NOMO-1 treated with dmso at 0.1 percent for 144 hours (cell line): ENCODE data around the gene NODAL.

Experiments
- DNase-seq: peaks from one replicate; lab custom pipeline; 2025; ENCODE audit not compliant: unreplicated experiment; lab: John Stamatoyannopoulos, UW

The NODAL gene

DNA sequence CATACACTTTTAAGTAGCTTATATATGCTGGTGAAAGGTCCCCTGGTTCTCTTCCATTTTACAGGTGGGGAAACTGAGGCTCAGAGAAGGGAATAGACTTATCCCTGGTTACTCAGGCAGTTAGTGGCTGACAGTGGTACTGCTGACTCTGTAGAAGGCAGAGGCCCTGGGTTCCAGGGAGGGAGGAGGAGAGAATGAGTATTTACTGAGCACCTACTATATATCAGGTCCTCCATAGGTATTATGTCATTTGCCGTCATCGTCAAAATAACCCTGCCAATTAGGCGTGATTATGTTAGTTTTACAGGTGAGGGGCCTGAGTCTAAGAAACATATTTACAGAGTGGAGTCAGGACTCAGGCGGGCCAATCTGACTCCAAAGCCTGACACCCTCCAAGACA lies 23.8 kb upstream of the NODAL start:
- no peak for DNase-seq

GRCh38 chr10:70462349-70462984 lies 21.0 kb upstream of the NODAL start:
- no peak for DNase-seq

DNA sequence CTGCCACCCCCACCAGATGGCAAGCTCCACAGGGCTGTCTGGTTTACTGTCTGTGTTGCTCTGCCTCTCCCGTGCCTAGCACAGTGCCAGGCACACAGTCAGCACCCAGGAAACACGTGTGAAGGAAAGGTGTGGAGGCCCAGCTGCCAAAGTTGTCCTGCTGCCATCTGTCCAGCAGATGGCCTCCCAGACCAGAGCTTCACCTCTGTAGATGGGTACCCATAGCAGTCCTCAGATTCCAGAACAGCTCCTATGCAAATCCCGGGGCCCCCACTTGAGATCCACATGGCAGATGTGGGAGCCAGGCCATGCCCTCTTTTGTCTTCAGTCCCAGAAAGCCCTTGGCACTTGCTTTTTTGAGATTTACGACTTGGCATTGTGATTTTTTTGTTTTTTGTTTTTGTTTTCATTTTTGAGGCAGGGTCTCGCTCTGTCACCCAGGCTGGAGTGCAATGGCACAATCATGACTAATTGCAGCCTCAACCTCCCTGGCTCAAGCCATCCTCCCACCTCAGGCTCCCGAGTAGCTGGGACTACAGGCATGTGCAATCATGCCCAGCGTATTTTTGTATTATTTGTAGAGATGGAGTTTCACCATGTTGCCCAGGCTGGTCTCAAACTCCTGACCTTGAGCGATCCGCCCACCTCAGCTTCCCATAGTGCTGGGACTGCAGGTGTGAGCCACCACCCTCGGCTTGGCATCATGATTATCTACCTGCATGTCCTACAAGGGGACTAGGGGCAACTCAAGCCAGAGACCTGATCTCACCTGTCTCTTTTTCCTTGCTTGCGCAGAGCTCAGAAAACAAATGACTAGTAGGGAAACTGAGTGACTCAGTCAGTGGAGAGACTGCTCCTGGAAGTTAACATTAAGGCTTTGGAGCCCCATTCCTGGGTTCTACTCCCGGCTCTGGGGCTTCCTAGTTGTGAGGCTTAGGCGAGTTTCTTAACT lies 20.2 kb upstream of the NODAL start:
- no peak for DNase-seq

GRCh38 chr10:70459774-70460490 lies 18.5 kb upstream of the NODAL start:
- DNase-seq = no peak

DNA sequence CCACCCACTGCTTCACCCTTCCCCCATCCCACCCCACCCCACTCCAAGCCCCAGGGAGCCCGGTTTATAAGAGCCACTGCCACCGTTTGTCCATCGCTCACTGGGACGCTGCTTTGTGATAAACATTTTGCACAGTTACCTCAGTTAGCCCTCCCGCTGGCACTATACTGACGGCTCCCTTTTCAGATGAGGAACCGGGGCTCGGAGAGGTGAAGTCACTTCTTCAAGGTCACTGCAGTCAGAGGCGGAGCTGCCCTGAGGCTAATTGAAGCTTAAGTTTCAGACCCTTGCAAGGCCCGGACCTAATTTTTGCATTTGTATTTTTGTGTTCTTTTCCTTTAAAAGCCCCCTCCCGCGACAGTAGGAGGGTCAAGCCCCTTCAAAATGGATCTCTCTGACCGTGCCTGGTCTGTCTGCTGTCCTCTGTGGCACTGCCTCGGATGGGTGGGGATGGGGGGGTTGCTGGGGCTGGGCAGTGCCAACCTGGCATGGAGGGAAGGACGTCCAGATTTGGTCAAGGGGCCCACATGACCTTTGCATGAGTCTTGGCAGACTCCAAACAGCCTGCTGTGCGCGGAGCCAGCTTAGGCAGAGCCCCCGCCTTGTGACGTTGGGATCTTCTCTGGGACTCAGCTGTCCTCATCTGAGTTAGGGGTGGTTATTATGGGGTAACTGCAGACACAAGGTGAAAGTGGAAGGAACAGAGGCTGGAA lies 17.7 kb upstream of the NODAL start:
- DNase-seq = no peak

- peak; percentile 32 for DNase-seq
Observed at GRCh38 chr10:70458329-70459060, 17.0 kb upstream of the NODAL start.

DNA sequence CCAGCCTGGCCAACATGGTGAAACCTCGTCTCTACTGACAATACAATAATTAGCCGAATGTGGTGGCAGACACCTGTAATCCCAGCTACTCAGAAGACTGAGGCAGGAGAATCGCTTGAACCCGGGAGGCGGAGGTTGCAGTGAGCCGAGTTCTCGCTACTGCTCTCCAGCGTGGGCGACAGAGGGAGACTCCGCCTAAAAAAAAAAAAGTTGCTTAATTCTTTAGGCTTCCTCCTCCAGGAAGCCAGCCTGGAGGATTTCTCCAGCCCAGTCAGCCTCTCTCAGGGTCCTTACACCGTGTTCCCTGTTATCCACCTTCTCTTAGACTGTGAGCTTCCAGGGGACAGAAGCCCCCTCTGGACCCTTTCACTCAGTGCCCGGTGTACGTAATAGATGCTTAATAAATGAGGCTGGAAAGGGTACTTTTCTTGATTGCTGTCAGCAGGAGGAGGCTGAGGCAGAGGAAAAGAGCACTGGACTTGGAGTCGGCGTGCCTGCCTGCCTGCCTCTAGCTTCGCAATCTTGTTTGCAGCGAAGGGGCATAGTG lies 16.4 kb upstream of the NODAL start:
- no peak for DNase-seq

DNA sequence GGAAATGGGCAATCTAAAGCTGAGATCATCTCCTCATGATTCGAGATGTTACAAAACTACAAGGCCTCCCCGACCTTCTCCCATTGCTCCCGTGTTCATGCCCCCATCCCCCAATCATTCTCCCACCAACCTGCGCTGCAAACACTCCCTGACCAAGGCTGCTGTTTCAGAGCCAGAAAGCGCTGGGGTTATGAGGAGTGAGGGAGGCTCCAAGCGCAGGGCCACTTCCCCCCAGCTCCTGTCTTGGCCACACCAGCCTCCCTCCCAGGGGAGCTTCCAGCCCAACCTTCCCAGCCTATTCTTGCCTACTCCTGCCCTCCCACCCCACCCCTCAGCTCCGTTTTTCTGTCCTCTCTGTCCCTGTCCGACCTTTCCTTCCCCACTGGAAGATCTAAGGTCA lies 14.7 kb upstream of the NODAL start:
- DNase-seq = no peak

DNA sequence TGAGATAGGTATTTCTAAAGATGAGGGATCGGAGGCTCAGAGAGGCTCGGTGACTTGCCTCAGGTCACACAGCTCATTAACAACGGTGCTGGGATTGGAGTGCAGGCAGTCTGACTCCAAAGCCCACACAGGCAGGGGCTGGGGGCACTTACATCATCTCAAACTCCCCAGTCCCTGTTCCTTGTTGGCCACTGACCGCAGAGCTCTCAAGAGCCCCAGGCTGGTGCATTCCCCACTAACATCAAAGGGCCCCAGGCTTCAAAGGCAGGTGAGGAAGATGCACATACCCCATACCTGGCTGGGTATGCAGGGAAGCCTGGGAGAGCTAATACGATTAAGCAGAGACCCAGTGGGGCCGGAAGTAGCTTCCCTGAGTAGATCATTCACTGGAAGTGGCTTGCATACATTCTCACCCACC lies 13.7 kb upstream of the NODAL start:
- no peak for DNase-seq

DNA sequence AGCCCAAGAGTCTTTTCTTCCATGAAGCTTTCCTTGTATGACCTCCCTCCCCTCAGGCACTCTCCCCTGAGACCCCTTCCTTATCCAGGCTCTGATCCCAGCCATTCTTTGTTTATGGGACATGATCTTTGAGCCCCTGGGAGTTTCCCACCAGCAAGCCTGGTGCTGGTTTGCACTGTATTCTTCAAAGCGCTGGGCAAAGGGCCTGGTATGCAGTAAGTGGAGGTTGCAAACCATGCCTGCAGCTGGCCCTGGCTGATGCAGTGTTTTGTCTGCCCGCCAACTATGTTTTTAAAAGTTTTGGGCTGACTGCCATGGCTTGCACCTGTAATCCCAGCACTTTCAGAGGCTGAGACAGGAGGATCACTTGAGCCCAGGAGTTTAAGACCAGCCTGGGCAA lies 6.8 kb upstream of the NODAL start:
- no peak for DNase-seq

- no peak for DNase-seq
Observed at GRCh38 chr10:70445718-70446657, 4.5 kb upstream of the NODAL start.

DNA sequence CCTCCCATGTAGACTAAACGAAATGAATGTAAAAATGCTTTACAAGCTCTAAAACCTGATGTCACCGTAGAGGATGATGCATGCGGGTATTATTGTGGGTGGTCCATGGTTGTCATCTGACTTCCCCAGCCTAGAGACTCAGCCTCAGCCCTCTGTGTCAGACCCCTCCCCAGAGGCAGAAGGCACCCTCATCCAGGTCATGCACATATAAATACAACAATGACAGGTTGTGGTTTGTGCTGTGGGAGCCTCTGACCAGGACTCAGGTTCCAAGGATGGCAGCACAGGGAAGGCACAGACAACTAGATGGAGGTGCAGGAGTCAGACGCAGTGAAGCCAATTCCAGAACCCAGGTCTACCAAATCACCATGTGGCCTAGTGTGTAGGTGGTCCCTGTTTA lies 3.3 kb upstream of the NODAL start:
- no peak for DNase-seq

DNA sequence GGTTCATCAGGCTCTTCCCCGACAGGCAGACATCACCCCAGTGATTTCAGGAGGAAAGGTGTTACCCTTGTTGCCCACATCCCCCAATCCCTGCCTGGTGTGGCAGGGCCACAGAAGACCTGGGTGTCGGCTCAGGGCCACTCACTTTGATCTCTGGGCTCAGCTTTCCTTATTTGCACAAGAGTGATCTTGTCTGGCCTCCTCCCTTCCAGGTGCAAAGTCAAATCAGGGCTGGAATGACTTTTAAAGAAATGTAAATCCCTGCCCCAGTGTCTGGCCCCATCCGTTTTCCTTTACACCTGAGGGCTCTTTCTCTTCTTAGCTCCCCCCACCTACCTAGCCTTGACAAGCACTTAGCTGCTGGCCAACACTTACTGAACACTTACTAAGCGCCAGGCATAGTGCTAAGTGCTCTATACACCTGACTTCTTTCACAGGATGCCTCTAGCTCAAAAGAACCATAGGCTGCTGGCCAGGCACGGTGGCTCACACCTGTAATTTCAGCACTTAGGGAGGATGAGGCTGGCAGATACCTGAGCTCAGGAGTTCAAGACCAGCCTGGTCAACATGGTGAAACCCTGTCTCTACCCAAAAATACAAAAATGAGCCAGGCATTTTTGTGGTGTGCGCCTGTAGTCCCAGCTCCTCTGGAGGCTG lies 979 bp upstream of the NODAL start:
- no peak for DNase-seq

DNA sequence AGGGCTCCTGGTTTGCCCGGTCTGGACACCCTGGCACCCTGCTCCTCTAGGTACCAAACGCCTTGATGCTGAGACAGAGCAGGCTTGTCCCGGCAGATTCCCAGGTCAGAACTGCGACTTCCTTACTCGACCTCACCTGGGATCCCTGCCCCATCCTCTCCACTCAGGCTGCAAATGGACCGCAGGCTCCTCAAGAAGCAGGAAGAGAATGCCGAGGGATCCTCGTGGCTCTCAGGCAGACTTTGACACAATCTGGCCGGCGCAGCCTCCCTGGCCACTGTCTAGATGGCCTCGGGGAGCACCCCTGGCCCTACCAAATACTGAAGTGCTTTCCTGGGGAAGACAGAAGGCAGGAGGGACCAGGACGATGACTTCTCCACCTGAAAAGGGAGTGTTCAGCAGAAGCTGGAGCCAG lies 421 bp upstream of the NODAL start:
- no peak for DNase-seq

- no peak for DNase-seq
Observed at GRCh38 chr10:70440296-70441160, 953 bp downstream of the NODAL start.

DNA sequence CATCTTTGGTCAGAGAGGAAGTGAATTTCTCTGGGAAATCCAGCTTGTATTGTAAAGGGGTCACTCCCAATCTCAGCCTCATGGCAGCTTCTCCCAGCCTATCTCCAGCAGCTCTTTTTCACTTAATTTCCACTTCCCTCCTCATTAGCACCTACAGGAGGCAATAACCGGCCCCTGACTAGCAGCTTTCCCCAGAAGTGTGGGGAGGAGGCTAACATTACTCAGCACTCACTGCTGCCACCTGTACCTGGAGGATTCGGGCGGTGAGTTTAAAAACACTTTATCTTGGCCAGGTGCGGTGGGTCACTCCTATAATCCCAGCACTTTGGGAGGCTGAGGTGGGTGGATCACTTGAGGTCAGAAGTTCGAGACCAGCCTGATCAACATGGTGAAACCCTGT lies 3.8 kb downstream of the NODAL start:
- no peak for DNase-seq

GRCh38 chr10:70435241-70436085 lies 6.0 kb downstream of the NODAL start:
- DNase-seq = no peak
